LNCAP (cell line): ENCODE measurements around the gene SSR1.

Experiments used
- TF ChIP-seq, protein P1 (sequence below): fragments of 450-650 bp; IDR thresholded peaks from 2 replicates; pipeline ENCODE4 v1.5.1; 2017; ENCODE audit warnings: mild to moderate bottlenecking

SSR1 gene

DNA sequence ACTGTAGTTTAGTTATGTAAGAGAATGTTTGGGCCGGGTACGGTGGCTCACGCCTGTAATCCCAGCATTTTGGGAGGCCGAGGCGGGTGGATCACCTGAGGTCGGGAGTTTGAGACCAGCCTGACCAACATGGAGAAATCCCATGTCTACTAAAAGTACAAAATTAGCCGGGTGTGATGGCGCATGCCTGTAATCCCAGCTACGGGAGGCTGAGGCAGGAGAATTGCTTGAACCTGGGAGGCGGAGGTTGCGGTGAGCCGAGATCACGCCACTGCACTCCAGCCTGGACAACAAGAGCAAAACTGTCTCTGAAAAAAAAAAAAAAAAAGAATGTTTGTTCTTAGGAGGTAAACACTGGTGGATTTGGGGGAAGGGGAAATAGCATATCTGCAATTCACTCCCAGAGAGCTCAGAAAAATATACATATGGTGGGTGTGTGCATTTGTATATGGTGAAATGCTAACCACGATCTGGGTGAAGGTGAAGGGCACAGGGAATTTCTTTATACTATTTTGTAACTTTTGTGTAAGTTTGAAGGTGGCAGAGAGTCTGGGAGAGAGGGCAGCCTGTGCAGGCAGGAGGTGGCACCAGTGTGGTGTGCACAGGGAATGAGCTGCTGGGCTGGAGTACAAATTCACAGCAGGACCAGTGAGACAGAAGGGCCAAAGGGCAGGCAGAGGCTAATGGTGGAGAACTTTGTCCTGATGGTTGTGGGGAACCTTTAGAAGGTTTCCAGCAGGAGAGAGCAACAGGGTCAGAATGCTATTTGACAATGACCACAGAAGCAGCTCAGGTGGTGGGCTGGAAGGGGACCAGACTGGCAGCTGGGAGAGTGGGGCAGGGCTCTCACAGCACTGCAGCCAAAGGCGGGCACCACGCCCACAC is 42.4 kb downstream of the SSR1 start:
- TF ChIP-seq, protein P1, sequence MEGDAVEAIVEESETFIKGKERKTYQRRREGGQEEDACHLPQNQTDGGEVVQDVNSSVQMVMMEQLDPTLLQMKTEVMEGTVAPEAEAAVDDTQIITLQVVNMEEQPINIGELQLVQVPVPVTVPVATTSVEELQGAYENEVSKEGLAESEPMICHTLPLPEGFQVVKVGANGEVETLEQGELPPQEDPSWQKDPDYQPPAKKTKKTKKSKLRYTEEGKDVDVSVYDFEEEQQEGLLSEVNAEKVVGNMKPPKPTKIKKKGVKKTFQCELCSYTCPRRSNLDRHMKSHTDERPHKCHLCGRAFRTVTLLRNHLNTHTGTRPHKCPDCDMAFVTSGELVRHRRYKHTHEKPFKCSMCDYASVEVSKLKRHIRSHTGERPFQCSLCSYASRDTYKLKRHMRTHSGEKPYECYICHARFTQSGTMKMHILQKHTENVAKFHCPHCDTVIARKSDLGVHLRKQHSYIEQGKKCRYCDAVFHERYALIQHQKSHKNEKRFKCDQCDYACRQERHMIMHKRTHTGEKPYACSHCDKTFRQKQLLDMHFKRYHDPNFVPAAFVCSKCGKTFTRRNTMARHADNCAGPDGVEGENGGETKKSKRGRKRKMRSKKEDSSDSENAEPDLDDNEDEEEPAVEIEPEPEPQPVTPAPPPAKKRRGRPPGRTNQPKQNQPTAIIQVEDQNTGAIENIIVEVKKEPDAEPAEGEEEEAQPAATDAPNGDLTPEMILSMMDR: no peak

DNA sequence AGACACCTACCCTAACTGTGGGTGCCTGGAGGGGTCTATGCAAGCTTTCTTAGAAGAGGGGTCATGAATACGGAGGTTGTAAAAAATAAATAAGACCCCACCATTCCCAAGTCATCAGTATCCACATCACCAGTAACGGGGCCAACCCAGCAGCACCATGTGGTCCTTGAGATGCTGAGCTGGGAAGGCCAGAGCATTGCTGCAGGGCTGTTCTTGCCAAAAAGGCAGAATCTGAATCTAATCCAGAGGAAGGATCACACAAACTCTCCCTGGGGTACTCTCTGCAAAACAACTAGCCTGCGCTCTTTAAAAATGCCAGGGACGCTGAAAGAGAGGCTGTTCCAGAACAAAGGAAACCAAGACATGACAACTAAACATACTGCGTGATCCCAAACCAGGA is 43.2 kb downstream of the SSR1 start:
- TF ChIP-seq, protein P1: no peak

DNA sequence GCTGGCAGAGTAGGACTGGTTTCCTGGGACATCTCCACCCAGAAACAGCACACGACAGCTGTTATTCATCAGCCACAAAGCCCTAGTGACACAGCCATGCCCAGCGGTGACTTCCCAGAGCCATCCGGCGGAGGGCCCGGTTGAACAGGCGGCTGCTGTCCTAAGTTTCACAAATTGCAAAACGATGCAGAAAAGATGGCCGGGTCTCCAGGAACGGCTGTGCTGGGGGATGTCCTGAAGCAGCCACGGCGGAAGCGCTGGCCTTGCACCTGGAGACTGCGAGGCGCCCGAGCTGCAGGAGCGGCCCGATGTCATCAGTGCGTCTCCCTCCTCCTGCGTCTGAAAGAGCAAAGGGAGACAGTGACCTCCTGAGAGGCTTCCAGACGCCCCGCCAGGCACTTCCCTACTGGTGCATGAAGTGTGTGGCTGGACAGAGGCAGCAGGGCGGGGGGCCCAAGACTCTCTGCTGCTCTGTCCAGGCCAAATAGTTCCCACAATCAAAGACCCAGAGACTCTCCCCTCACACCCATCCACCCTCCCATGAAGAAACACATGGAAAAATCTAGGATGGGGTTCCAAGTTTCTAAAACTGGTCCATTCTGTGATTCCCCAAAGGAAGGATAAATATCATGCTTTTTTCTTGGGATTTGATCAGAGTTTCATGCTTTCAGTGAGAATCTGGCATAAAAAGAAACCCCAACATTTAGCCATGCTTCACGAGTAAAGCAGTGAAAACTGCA is 44.0 kb downstream of the SSR1 start:
- TF ChIP-seq, protein P1: no peak

DNA sequence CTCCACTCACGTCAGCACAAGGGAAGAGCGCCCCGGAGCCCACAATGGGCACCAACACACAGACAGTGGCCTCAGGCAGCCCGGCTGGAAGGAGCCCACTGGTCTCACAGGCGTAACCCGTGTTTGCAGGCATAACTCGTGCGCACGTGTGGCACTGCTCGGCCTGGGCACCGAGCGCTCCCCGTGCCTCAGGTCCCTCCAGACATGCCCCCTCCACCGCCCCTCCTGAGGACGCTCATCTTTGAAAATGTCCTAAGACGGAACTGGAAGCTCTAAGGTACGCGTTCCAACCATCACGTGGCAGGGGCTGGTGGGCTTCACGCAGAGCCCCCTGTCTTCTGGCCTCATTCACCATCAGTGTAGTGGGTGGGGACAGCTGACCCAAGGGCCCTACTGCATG is 44.6 kb downstream of the SSR1 start:
- TF ChIP-seq, protein P1: no peak

DNA sequence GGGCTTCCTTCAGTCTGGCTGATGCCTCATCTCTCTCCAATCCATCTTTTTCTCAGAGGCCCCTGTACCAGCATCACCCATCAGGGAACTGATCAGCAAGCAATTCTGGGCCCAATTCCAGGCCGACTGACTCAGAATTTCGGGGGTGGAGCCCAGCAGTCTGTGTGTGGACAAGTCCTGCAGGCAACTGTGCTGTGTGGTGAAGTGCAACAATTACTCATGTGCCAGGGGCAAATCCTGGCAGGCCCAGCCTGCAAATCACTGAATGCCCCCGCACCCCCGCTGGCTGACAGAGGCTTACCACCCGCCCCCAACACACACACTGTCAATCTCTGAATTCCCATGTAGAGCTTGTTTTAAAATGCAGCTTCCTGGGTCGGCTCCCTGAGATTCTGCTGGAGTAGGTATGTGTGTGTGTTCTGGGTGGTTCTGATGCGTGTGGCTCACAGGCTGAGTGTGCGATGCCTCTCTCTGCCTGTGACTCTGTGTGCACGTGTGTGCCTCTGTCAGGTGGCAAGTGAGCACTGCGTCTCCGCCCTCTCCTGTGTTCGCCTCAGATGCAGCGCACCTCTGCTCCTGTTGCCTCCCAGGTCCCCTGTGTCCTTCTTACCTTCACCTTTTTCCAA is 45.4 kb downstream of the SSR1 start:
- TF ChIP-seq, protein P1: no peak

DNA sequence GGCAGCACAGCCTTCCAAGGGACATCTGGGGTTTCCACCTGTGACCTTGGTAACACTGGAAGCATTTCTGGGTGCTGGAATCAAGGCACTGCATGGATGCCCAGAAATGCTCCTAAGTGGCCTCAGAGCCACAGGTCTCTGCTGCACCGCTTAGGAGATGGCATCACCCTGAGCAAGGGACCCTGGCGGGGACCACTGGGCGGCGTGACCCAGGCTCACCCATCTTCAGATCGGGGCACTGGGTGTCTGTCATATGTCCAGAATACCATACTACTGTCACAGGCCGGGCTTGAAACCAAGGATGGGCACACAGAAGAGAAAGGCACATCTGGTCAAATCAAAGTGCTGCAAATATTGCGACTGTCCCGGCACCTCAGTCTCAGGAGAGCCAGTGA is 45.9 kb downstream of the SSR1 start:
- TF ChIP-seq, protein P1: no peak

DNA sequence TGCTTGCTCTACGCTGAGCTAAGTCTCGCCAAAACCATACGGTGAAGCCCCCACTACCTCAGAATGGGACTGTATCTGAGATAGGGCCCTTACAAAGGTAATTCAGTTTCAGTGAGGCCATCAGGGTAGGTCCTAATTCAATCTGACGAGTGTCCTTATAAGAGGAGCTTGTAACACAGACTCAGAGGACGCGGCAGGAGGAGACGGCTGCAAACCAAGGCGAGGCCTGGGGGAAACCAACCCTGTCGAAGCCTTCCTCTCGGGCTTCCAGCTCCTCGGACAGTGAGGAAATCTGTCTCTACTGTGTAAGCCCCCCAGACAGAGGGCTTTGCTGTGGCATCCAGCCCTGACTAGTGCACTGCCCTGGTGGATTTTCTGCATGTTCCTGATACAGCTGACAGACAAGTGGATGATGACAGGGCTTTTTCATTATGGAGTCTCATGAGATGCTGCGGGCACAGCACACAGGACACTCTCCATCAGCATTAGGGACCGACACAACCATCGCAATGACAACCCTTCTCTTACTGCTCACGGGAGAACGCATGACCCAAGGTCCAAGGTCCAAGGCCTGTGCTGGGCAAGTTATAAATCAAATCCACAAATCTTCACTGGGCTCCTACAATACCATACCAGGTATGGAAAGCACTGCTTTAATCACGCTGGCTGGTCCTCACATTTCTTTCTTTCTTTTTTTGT is 48.2 kb downstream of the SSR1 start:
- TF ChIP-seq, protein P1: no peak
